ENCODE results near the gene C5orf46.

The C5orf46 gene

DNA sequence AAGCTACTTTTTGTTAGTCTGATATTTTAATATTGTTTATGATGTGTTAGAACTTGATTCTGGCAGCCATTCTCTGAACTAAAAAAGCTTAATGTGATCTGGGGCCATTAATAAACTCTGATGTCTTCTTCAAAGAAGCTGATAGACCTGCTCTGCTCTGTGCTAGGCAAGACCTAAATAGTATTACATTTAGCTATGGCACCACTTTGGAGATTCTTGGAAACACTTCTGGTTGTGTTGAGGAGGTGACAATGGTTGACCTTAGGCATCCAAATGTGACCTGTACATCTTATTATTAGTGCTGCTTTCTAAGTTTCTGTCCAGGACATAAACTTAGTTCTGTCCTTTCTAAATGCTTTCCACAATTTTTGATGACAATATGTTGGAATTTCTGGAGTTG is 49.5 kb downstream of the C5orf46 start:
- DNase-seq, result no peak

DNA sequence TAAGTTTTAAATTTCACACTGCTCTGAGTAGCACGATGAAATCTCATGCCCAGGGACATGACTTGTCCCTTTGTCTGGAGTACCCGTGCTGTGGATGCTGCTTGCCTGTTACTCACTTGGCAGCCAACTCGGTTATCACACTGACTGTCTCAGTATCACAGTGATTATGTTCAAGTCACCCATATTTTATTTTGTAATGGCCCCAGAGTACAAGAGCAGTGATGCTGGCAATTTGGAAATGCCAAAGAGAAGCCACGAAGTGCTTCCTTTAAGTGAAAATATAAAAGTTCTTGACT is 50.6 kb downstream of the C5orf46 start:
- DNase-seq, result no peak

DNA sequence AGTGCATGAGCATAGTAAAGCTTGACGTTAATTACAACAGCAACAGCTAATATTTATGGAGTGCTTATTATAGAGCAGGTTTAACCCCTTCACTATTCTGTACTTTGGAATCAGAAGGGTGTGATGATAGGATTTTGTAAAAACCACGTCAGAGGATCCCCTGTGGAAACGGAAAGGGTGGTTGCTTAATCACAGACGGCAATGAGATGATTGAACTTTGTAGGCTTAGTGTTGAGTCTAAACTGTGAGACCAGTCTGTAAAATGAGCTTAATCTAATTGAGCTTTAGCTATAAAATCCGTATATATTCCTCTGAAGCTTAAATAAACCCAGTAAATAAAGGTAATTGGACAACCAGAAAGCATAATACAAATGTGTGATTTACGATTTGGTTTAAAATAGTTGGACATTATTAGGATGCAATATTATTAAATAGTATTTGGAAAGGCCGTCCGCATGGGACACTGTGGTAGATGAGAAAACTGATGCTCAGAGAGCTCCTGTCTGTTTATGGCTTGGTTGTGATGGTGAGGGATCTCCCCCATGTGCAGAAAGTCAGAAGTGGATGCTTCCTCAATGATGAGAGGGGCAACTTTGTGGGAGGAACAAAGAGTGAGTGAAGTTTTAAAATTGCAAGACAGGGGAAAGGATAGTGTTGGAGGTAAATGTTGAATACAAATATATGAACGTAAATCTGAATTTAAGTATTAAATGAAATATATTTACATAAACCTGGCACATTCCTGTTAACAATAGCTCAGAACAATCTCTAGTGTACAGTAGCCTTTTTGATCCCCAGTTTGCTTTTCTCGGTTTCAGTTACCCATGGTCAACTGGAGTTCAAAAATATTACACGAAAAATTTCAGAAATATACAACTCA is 51.2 kb downstream of the C5orf46 start:
- no peak for DNase-seq

DNA sequence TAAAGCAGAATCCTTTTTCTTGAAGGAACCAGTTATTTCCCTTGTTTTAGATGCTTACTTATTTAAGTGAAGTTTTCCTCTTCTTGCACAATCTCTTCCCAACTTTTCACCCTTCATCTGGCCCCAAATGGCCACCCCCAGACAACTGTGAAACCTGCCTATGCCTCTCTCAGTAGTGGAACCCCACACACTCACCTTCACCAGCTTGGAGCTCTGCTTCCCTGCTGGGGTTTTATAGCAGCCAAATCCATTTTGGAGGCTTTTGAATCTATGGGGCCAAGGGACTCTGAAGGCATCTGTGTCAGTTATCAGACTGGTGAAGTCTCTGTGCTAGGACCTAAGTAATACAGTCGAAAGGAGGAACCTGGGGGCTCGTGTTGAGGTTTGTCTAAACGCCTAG is 52.0 kb downstream of the C5orf46 start:
- no peak for DNase-seq

DNA sequence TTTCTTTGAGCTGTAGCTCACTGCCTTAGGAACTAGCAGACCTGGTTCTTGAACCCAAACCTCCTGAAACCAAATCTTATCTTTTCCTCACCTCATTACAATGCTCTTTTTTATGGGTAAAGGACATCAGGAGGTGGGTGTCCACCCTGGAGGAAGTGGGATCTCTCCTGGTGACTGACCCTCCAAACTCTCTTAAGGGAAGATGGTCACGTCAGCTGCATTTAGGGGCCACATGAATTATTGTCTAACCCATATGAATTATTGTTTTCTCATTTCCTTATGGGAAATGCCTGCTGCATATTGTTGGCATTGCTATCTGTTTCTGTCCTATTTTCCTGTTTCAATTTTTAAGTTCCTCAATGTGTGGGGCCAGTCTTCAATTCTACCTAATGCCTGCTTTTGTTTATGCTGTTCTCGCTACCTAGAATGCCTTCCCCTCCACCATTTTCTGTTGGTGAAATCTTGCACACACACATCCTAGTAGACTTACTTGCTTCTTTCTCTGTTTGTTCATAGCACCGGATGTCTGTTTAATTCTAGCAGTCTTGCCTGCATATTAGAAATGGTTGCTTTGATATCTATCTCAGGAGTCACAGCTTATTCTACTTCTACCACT is 52.9 kb downstream of the C5orf46 start:
- DNase-seq, result no peak

DNA sequence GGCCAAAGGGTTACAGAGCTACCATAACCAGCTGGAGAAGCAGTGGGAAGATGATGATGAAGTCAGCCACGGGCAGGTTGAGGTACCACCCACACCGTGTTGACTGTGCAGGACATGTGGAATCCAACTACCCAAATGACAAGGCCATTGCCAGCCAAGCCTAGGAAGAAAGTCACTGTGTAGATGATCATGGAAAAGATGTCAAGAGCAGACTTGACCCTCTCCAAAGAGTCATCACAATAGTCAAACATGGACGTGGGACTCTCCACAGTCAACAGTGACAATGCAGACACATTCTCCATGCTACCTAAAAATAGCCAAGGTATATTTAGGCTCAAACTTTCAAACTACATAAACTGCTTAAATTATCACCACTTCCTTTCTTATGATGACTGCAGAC is 54.0 kb downstream of the C5orf46 start:
- DNase-seq, result no peak

DNA sequence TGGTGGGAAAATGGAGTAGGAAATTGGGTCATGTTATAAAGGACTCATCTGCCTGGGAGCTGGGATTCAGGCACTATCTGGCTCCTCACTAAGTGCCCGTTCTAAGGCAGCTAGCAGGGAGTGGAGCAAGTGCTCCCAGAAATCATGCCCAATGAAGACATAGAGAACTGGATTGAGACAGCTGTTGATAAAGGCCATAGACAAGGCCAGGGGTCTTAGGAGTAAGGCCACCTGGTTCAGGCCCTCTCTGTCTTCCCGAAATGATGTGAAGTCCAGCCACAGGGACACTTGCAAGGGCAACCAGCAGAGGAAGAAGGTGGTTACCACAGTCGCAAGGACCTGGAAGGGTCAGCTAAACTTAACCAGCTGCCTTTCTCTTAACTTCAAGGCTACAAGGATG is 54.8 kb downstream of the C5orf46 start:
- no peak for DNase-seq

DNA sequence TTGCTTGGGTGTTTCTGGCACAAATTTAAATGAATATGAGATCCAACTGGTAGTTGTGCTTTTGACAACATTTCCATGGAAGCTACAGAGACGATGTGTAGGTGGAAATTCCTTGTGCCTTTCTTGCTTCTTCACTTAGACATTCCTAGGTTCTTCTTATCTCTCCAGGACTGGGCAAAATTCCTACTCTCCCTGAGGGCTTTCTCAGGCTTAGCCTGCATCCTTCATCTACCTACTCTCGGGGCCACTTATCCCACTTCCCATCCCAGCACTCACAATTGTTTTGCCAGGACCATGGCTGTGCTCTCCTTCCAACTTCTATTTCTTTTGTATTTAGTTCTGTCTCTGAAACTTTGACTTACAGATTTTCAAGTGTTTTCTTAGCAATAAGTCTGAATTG is 57.1 kb downstream of the C5orf46 start:
- DNase-seq, result no peak

DNA sequence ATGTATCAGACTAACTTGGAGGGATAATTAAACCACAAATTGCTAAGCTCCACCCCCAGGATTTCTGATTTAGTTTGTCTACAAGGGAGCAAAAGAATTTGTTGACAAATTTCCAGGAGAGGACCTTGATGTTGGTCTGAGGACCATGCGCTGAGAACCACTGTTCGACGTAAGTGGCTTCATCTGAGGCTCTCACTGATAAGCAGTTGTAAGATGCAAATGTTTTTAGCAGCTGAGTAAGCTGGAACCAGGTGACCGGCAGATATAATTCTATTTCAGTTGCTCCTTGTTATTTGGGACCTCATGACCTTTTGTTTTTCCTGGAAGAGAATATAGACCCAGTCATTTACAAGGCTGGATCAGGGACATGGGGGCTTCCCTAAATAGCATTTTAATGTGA is 60.7 kb downstream of the C5orf46 start:
- no peak for DNase-seq

DNA sequence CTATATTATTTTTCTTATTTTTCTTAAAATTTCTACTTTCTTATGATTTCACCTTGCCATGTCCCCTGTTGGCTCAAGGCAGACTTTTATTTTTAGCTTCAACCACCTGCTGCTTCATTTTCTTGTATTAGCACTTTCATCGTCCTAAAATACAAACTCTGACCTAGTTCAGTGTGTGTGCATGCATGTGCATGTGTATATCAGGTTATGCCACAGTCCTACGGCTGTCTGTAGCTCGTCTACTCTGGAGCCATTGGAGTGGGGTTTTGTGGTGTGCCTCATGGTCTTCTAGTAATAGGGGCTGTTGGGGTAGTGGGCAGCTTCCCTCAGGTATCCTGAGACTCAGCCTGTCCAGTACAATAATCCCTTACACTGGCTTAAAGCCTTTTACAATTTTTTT is 61.5 kb downstream of the C5orf46 start:
- no peak for DNase-seq

DNA sequence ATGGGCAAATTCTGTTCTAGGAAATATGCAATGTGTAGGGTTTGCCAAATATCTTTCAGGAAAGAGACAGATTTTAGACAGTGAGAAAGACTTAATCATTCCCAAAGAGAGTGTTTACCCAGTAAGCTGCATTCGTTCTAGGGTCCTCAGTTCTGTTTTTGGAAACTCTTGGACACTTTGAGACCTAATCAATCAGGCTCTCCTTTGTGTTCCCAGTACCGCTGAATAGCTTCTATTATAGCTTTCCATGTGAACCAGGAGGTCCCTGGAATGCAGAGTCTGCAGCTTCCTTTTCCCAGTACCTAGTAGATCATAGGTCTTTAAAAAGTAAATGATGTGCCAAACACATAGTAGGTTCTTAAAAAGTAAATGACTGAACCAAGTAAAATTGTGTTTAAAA is 63.5 kb downstream of the C5orf46 start:
- no peak for DNase-seq
